Pancreas (tissue), 10 donors: ENCODE measurements around the gene CEBPG. TPM values are rescaled to one million over a fixed set of nuclear protein-coding genes. Genes with fewer than 3 reads are reported as not detected.

Experiments used
- ATAC-seq, 4 donors: fragments of 200-7000 bp; cut with Tn5 transposase; one replicate each; pipeline versions ENCODE4 v1.8.0 to v1.9.1; 2020; ENCODE audit warnings: mild to moderate bottlenecking in 4 of 4, moderate library complexity in 4 of 4
- DNase-seq, 6 donors: peaks; one replicate each; pipeline ENCODE4 v3.0.0-alpha.2; 2020
- FAIRE-seq: peaks from 2 replicates; lab custom pipeline; 2012; peaks lifted over from hg19 to GRCh38; lab: Jason Lieb, UNC
- H3K27ac ChIP-seq, 4 donors: fragments of 200-600 bp; sonication (generic); 1 replicate in 3 of 4; 2 replicates in 1 of 4; pipeline versions ENCODE4 v1.5.0 to v1.8.0; 2020
- H3K27me3 ChIP-seq, 4 donors: fragments of 200-600 bp; one replicate each; pipeline ENCODE4 v1.8.0; 2021
- H3K36me3 ChIP-seq, 3 donors: fragments of 200-600 bp; sonication (generic) in 1 of 3; one replicate each; pipeline versions ENCODE4 v1.5.0 to v1.8.0; 2020 to 2021
- H3K4me1 ChIP-seq, 3 donors: fragments of 200-600 bp; one replicate each; pipeline ENCODE4 v1.8.0; 2021
- H3K4me3 ChIP-seq, 4 donors: fragments of 200-600 bp; sonication (generic) in 2 of 4; one replicate each; pipeline versions ENCODE4 v1.5.0 to v1.8.0; 2020 to 2021
- H3K9me3 ChIP-seq, 4 donors: fragments of 200-600 bp; one replicate each; pipeline ENCODE4 v1.8.0; 2021
- WGBS, 2 donors: extraction: QIAGEN DNeasy Blood & Tissue Kit; methylation state at CpG; one replicate each; pipeline ENCODE4 v1.1.7; 2013; 5-methylcytosine and 5-hydroxymethylcytosine counted together
- intact Hi-C, 3 donors: fragments of 100-400 bp; cut with DNase I; formaldehyde crosslinking; loops; one replicate each; pipeline versions ENCODE4 v1.11.1 to v1.14.2; 2022
- polyA plus RNA-seq, 2 donors: library from polyadenylated mRNA; stranded (reverse); fragments of 200-250 nt; gene quantifications; one replicate each; pipeline ENCODE4 v1.2.3, GENCODE V29; 2013
- total RNA-seq, 6 donors: library from RNA; stranded (reverse); fragmentation: NEBNext Ultra II Directional in 4 of 6; extraction: Animal tissue kit (Norgen Biotek cat#: 25700) in 4 of 6; gene quantifications; one replicate each; pipeline versions ENCODE4 v1.2.1 to v1.2.4, GENCODE V29; 2021 to 2023
- TF ChIP-seq, protein P1 (sequence below), 4 donors: fragments of 200-600 bp; sonication (generic) in 3 of 4; IDR thresholded peaks; one replicate each; pipeline versions ENCODE4 v1.5.0 to v1.8.0; 2021; ENCODE audit warnings: antibody characterized with exemption in 4 of 4
- donor health status: healthy with polysubstance abuse.
- donor health status: DM: no; HTN: no; CAD: no; lungs with moderate emphysema.
- donor health status: DM: no; HTN: no; CAD: no.
- donor health status: control.
- donor health status: control.
- donor health status: Bipolar disorder and iron deficiency.
- donor health status: DM: yes; HTN: yes; CAD: no.
- donor health status: DM: no; HTN: no; CAD: no.
- donor health status: DM: no; HTN: no; CAD: no.
- donor health status: DM: yes; HTN: yes; CAD: no.

The CEBPG gene
- total and polyA plus RNA-seq, 8 donors, result 6.2 to 34.5 (median 9.4) TPM

- DNase-seq (peak in 3 of 6 donors; percentile 22 to 68 (median 51)), ATAC-seq (peak in 2 of 4 donors; percentile 7 to 18), FAIRE-seq (no peak)
- H3K4me1 ChIP-seq, result peaks cover 7 to 11% (median 8%) of the 10 kb centered on the region in 3 donors
- no peaks in the 10 kb centered on the region for H3K27me3 ChIP-seq
- no peak overlapping the region for H3K27ac ChIP-seq
- intact Hi-C loops, result loop anchor here (2.0 to 10.0 kb wide), 3 partner anchors 161 to 165 kb away; no protein-coding TSS in a partner anchor
- WGBS, 2 donors, result 87 to 88% methylated on average over 34 of the region's 34 CpGs
- no peak overlapping the region for H3K4me3 ChIP-seq
- H3K9me3 ChIP-seq, result no peaks in the 10 kb centered on the region
- TF ChIP-seq, protein P1, sequence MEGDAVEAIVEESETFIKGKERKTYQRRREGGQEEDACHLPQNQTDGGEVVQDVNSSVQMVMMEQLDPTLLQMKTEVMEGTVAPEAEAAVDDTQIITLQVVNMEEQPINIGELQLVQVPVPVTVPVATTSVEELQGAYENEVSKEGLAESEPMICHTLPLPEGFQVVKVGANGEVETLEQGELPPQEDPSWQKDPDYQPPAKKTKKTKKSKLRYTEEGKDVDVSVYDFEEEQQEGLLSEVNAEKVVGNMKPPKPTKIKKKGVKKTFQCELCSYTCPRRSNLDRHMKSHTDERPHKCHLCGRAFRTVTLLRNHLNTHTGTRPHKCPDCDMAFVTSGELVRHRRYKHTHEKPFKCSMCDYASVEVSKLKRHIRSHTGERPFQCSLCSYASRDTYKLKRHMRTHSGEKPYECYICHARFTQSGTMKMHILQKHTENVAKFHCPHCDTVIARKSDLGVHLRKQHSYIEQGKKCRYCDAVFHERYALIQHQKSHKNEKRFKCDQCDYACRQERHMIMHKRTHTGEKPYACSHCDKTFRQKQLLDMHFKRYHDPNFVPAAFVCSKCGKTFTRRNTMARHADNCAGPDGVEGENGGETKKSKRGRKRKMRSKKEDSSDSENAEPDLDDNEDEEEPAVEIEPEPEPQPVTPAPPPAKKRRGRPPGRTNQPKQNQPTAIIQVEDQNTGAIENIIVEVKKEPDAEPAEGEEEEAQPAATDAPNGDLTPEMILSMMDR (IDR thresholded peaks at IDR 0.05), result no peak
- no peaks in the 10 kb centered on the region for H3K36me3 ChIP-seq
Measured at GRCh38 chr19:33405553-33406461, 32.3 kb downstream of the CEBPG start.

GRCh38 chr19:33406521-33407139 lies 33.1 kb downstream of the CEBPG start:
- no peak for FAIRE-seq
- no peak overlapping the region for H3K4me3 ChIP-seq
- peak; percentile 44 to 93 (median 80) for DNase-seq
- WGBS, 2 donors, result 60 to 62% methylated on average over 13 of the region's 13 CpGs
- no peaks in the 10 kb centered on the region for H3K36me3 ChIP-seq
- H3K9me3 ChIP-seq, result no peaks in the 10 kb centered on the region
- intact Hi-C loops, result loop anchor here in 2 of 3 donors (2.0 to 10.0 kb wide), 2 partner anchors 162 to 166 kb away; no protein-coding TSS in a partner anchor
- peak; percentile 60 to 79 (median 74) for ATAC-seq
- H3K27ac ChIP-seq, result no peak overlapping the region
- H3K4me1 ChIP-seq, result peaks cover 7 to 11% (median 8%) of the 10 kb centered on the region in 3 donors
- TF ChIP-seq, protein P1 (IDR thresholded peaks at IDR 0.05), result peak; percentile 91 to 97 (median 92)
- no peaks in the 10 kb centered on the region for H3K27me3 ChIP-seq

- Histone ChIP-seq H3K27me3 (no peaks in the 10 kb centered on the region), H3K27ac (no peak overlapping the region), H3K4me1 (peaks cover 7 to 11% (median 8%) of the 10 kb centered on the region in 3 donors), H3K36me3 (no peaks in the 10 kb centered on the region), H3K9me3 (no peaks in the 10 kb centered on the region), H3K4me3 (no peak overlapping the region)
- TF ChIP-seq, protein P1 (IDR thresholded peaks at IDR 0.05), result peak in 2 of 4 donors; percentile 3 to 8
- ATAC-seq, result peak in 1 of 4 donors; percentile 5
- intact Hi-C loops, result loop anchor here in 2 of 3 donors (2.0 to 10.0 kb wide), 2 partner anchors 162 to 166 kb away; no protein-coding TSS in a partner anchor
- no peak for FAIRE-seq
- 37 to 41% methylated on average over 9 of the region's 9 CpGs for WGBS, 2 donors
- peak in 1 of 6 donors; percentile 54 for DNase-seq
Measured at GRCh38 chr19:33407140-33407551, 33.6 kb downstream of the CEBPG start.

GRCh38 chr19:33407716-33408115 lies 34.2 kb downstream of the CEBPG start:
- H3K4me1 ChIP-seq, result peaks cover 6 to 11% (median 8%) of the 10 kb centered on the region in 3 donors
- H3K4me3 ChIP-seq, result no peak overlapping the region

More at GRCh38 chr19:33407716-33408115, 34.2 kb downstream of the CEBPG start:
- Histone ChIP-seq H3K9me3 (no peaks in the 10 kb centered on the region), H3K27ac (no peak overlapping the region), H3K36me3 (no peaks in the 10 kb centered on the region), H3K27me3 (no peaks in the 10 kb centered on the region)
- no peak for FAIRE-seq
- TF ChIP-seq, protein P1 (IDR thresholded peaks at IDR 0.05), result no peak
- no peak for ATAC-seq
- intact Hi-C loops, result loop anchor here in 2 of 3 donors (2.0 to 10.0 kb wide), 2 partner anchors 163 to 167 kb away; no protein-coding TSS in a partner anchor
- peak in 2 of 6 donors; percentile 25 to 68 for DNase-seq
- WGBS, 2 donors, result 90 to 93% methylated on average over 12 of the region's 12 CpGs
